Measurements from ENCODE around the gene EPHA6.

- TF ChIP-seq CTCF (IDR thresholded peaks at IDR 0.05) = no peak
- TF ChIP-seq POLR2AphosphoS5 (IDR thresholded peaks at IDR 0.05; ENCODE audit: insufficient read depth in 1 of 2, low read depth in 1 of 2) = no peak
Measured at GRCh38 chr3:96994988-96995387, 180.6 kb downstream of the EPHA6 start.
